Ovary (tissue), 9 donors: Measurements from ENCODE around the gene SHISA4. TPM values are rescaled to one million over a fixed set of nuclear protein-coding genes. Genes with fewer than 3 reads are reported as not detected.
A peak's percentile ranks its signal among the peaks of the same experiment; 100 is the strongest.

Experiments
- DNase-seq, 5 donors: peaks; one replicate each; pipeline ENCODE4 v3.0.0-alpha.2; 2019 to 2020
- H3K27ac ChIP-seq, 2 donors: fragments of 200-600 bp; one replicate each; pipeline versions ENCODE4 v1.5.1 to v1.8.0; 2019 to 2022
- H3K27me3 ChIP-seq: fragments of 200-600 bp; one replicate; pipeline ENCODE4 v1.8.0; 2022
- H3K36me3 ChIP-seq: fragments of 200-600 bp; sonication (generic); one replicate; pipeline ENCODE4 v1.5.1; 2019
- H3K4me1 ChIP-seq: one replicate; pipeline ENCODE4 v1.8.1; 2013; ENCODE audit warnings: mild to moderate bottlenecking, moderate library complexity; ENCODE audit not compliant: insufficient read depth
- H3K4me3 ChIP-seq: fragments of 200-600 bp; sonication (generic); one replicate; pipeline ENCODE4 v1.5.1; 2017
- H3K9me3 ChIP-seq, 2 donors: fragments of 200-600 bp in 1 of 2; sonication (generic) in 1 of 2; one replicate each; pipeline versions ENCODE4 v1.5.1 to v1.8.1; 2013 to 2019; ENCODE audit warnings: mild to moderate bottlenecking in 1 of 2, moderate library complexity in 1 of 2
- CTCF ChIP-seq, 3 donors: fragments of 450-650 bp in 2 of 3; fragments of 200-600 bp in 1 of 3; IDR thresholded peaks; one replicate each; pipeline versions ENCODE4 v1.5.1 to v1.8.0; 2016 to 2022; ENCODE audit warnings: antibody characterized with exemption in 3 of 3, mild to moderate bottlenecking in 1 of 3
- EP300 ChIP-seq: sonication (generic); formaldehyde crosslinking; IDR thresholded peaks from one replicate; pipeline ENCODE4 v1.6.1; 2017; ENCODE audit warnings: antibody characterized with exemption
- POLR2A ChIP-seq: fragments of 450-650 bp; IDR thresholded peaks from one replicate; pipeline ENCODE4 v1.6.1; 2017; ENCODE audit warnings: antibody characterized with exemption, mild to moderate bottlenecking, moderate library complexity
- WGBS, 3 donors: extraction: QIAGEN DNeasy Blood & Tissue Kit in 1 of 3; methylation state at CpG; one replicate each; pipeline versions ENCODE4 v1.1.5 to v1.1.7; 2013 to 2017; 5-methylcytosine and 5-hydroxymethylcytosine counted together
- intact Hi-C, 4 donors: fragments of 100-400 bp; cut with DNase I; formaldehyde crosslinking; loops; one replicate each; pipeline versions ENCODE4 v1.11.0 to v1.15.1; 2022 to 2023
- polyA plus RNA-seq, 2 donors: library from polyadenylated mRNA; stranded (reverse); fragments of 200-250 nt in 1 of 2; fragments of 350-450 nt in 1 of 2; fragmentation: Illumina TruSeq in 1 of 2; extraction: RNeasy Lipid Tissue Mini Kit (QIAGEN cat#74804) in 1 of 2; gene quantifications; one replicate each; pipeline ENCODE4 v1.2.3, GENCODE V29; 2013 to 2014
- total RNA-seq, 7 donors: library from RNA; depleted of rRNA in 2 of 7; stranded (reverse); fragments of >200 nt in 2 of 7; fragmentation: NEBNext Ultra II Directional in 3 of 7; extraction: Animal tissue kit (Norgen Biotek cat#: 25700) in 3 of 7; gene quantifications; one replicate each; pipeline versions ENCODE4 v1.1.0 to v1.2.4, GENCODE V29; 2016 to 2023
- donor health status: DM: no; HTN: no; CAD: no; lungs with moderate emphysema.
- donor health status: DM: no; HTN: no; CAD: no.
- donor health status: Bipolar disorder and iron deficiency.
- donor health status: DM: yes; HTN: yes; CAD: no.
- donor health status: DM: no; HTN: no; CAD: no.
- donor health status: DM: yes; HTN: yes; CAD: no.

The SHISA4 gene
- total and polyA plus RNA-seq, 9 donors: 11.3 to 37.9 (median 26.4) TPM

GRCh38 chr1:201906336-201906735 lies 17.6 kb downstream of the SHISA4 start:
- peak in 1 of 5 donors; percentile 17 for DNase-seq
- H3K36me3 ChIP-seq: no peaks in the 10 kb centered on the region
- no peaks in the 10 kb centered on the region for H3K27me3 ChIP-seq
- H3K4me1 ChIP-seq: peaks cover 43% of the 10 kb centered on the region
- H3K27ac ChIP-seq: peak overlapping the region; percentile 50 to 94
- intact Hi-C loops: loop anchor here in 1 of 4 donors (5.0 kb wide), 1 partner anchor 36 kb away; no protein-coding TSS in a partner anchor
- no peak overlapping the region for H3K4me3 ChIP-seq
- WGBS, 3 donors: 45 to 56% (median 49%) methylated on average over 3 of the region's 3 CpGs
- no peak for TF ChIP-seq CTCF (IDR thresholded peaks at IDR 0.05)
- no peak for TF ChIP-seq POLR2A
- TF ChIP-seq EP300: no peak
- H3K9me3 ChIP-seq: no peaks in the 10 kb centered on the region

GRCh38 chr1:201907621-201908020 lies 18.9 kb downstream of the SHISA4 start:
- H3K4me1 ChIP-seq: peaks cover 48% of the 10 kb centered on the region
- intact Hi-C loops: loop anchor here in 1 of 4 donors (5.0 kb wide), 1 partner anchor 35 kb away; no protein-coding TSS in a partner anchor

GRCh38 chr1:201911826-201912571 lies 23.3 kb downstream of the SHISA4 start:
- H3K4me1 ChIP-seq: peaks cover 54% of the 10 kb centered on the region
- DNase-seq: no peak
- H3K4me3 ChIP-seq: no peak overlapping the region

More at GRCh38 chr1:201907621-201908020, 18.9 kb downstream of the SHISA4 start:
- Histone ChIP-seq H3K27me3 (no peaks in the 10 kb centered on the region), H3K36me3 (no peaks in the 10 kb centered on the region), H3K27ac (peak overlapping the region in 1 of 2 donors; percentile 94), H3K4me3 (no peak overlapping the region), H3K9me3 (no peaks in the 10 kb centered on the region)
- DNase-seq: no peak
- TF ChIP-seq POLR2A (no peak), EP300 (no peak), CTCF (IDR thresholded peaks at IDR 0.05) (no peak)
- WGBS, 3 donors: 85 to 96% (median 90%) methylated on average over 6 of the region's 6 CpGs

GRCh38 chr1:201912832-201913231 lies 24.1 kb downstream of the SHISA4 start:
- no peak for TF ChIP-seq POLR2A
- TF ChIP-seq CTCF (IDR thresholded peaks at IDR 0.05): no peak
- TF ChIP-seq EP300: no peak
- no peaks in the 10 kb centered on the region for H3K36me3 ChIP-seq
- H3K4me3 ChIP-seq: no peak overlapping the region
- intact Hi-C loops: no loop called here
- peak; percentile 72 to 78 (median 74) for DNase-seq
- no peaks in the 10 kb centered on the region for H3K9me3 ChIP-seq
- 10 to 22% (median 21%) methylated on average over 5 of the region's 5 CpGs for WGBS, 3 donors
- peak overlapping the region in 1 of 2 donors; percentile 81 for H3K27ac ChIP-seq
- peaks cover 54% of the 10 kb centered on the region for H3K4me1 ChIP-seq
- H3K27me3 ChIP-seq: no peaks in the 10 kb centered on the region

More at GRCh38 chr1:201911826-201912571, 23.3 kb downstream of the SHISA4 start:
- intact Hi-C loops: no loop called here
- Histone ChIP-seq H3K27me3 (no peaks in the 10 kb centered on the region), H3K9me3 (no peaks in the 10 kb centered on the region), H3K27ac (peak overlapping the region in 1 of 2 donors; percentile 81), H3K36me3 (no peaks in the 10 kb centered on the region)
- TF ChIP-seq CTCF (IDR thresholded peaks at IDR 0.05) (no peak), POLR2A (no peak), EP300 (no peak)
- 75 to 79% (median 78%) methylated on average over 4 of the region's 4 CpGs for WGBS, 3 donors
